ENCODE data around the gene SMYD4.
"Not testable (repeated sequence)": the region's sequence is repeated elsewhere in the genome, so short reads cannot be mapped to it uniquely, and the experiment has no call there.

The SMYD4 gene

DNA sequence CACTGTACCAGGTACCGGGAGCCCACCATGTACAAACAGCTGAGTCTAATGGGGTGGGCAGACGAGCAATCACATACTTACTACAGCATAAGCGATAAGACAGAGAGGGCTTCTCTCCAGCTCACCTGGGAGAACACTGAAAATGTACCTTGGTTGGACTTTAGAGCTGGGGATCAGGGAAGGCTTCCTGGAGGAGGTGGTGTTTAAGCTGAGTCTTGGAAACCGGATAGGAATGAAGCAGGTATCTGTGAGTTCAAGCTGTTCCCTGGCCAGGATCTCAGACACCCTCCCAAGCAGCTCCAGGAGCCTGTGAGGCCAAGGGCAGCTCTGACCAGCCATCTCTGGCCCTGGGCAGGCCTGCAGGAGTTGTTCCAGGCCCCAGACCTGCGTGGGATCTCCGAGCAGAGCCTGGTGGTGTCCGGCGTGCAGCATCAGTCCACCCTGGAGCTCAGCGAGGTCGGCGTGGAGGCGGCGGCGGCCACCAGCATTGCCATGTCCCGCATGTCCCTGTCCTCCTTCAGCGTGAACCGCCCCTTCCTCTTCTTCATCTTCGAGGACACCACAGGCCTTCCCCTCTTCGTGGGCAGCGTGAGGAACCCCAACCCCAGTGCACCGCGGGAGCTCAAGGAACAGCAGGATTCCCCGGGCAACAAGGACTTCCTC, 75.8 kb downstream of the SMYD4 start:
- no peak for DNase-seq

DNA sequence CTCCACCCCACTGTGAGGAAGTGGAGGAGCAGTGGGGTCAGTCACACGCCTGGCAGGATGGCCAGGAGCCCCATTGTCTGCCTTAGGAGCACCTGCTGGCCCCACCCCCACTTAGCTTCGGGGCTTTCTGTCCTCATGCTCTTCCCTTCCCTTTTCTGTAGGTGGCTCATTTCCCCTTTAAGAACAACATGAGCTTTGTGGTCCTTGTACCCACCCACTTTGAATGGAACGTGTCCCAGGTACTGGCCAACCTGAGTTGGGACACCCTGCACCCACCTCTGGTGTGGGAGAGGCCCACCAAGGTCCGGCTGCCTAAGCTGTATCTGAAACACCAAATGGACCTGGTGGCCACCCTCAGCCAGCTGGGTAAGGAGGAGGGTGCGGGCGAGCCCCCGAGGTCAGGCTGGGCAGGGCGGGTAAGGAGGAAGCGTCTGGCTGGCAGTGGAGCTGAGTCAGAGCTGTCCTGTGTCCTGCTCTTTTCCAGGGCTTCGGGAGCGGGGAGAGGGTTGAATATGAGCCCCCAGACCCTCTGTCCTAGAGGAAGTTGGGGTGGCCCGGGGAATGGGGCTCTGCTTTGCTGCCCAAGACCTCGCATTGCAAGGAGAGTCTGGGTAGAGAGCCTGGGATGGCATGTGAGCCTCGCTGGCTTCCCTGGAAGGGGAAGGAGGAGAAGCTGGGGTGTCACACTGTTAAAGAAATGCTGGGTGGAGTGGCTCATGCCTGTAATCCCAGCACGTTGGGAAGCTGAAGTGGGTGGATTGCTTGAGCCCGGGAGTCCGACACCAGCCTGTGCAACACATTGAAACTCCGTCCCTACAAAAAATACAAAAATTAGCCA, 77.1 kb downstream of the SMYD4 start:
- no peak for DNase-seq

DNA sequence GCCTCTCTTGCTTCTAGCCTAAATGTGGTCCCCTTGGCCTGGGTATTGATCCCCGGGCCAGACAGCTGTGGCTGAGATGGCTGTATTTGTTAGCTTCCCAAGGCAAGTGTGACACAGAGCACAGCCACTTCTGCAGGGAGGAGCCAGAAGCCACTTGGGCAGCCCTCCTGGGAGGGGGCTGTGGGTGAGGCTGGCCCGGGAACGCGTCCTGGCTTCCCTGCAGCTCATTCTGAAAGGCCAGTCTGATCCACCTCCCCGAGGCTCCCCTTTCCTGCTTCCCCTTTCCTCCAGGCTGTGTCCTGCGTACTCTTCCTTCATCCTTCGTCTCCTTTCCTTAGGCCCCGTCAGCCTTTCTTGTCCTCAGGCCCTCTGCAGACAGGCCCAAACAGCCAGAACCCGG, 79.1 kb downstream of the SMYD4 start:
- no peak for DNase-seq

DNA sequence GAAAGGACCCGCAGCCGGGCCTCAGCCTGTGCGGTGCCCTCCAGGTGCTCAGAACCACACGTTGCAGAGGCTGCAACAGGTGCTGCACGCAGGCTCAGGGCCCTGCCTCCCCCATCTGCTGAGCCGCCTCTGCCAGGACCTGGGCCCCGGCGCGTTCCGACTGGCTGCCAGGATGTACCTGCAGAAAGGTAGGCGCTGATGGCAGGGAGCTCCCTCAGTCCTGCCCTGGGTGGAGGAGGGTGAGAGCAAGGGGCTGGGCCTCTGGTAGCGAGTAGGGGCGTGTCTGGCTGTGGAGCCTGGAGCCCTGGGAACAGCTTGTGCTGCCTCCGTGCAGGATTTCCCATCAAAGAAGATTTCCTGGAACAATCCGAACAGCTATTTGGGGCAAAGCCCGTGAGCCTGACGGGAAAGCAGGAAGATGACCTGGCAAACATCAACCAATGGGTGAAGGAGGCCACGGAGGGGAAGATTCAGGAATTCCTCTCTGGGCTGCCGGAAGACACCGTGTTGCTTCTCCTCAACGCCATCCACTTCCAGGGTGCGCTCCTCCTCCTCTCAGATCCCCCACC, 82.6 kb downstream of the SMYD4 start:
- no peak for DNase-seq

DNA sequence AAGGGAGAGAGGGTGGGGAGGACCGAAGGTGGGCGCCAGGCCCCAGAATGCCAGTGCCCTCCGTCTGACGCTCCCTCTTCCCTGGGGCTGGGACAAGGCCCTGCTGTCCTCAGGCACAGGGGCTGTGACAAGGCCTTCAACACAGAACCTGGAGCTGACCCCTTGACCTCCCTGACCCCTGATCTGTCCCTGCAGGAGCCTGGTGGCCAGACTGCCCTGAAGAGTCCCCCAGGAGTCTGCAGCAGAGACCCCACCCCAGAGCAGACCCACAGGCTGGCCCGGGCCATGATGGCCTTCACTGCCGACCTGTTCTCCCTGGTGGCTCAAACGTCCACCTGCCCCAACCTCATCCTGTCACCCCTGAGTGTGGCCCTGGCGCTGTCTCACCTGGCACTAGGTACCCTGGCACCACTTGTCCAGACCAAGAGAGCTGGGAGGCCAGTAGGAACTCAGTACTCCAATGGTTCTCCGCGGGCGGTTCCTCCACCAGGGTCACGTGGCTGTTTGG, 84.1 kb downstream of the SMYD4 start:
- DNase-seq: no peak

DNA sequence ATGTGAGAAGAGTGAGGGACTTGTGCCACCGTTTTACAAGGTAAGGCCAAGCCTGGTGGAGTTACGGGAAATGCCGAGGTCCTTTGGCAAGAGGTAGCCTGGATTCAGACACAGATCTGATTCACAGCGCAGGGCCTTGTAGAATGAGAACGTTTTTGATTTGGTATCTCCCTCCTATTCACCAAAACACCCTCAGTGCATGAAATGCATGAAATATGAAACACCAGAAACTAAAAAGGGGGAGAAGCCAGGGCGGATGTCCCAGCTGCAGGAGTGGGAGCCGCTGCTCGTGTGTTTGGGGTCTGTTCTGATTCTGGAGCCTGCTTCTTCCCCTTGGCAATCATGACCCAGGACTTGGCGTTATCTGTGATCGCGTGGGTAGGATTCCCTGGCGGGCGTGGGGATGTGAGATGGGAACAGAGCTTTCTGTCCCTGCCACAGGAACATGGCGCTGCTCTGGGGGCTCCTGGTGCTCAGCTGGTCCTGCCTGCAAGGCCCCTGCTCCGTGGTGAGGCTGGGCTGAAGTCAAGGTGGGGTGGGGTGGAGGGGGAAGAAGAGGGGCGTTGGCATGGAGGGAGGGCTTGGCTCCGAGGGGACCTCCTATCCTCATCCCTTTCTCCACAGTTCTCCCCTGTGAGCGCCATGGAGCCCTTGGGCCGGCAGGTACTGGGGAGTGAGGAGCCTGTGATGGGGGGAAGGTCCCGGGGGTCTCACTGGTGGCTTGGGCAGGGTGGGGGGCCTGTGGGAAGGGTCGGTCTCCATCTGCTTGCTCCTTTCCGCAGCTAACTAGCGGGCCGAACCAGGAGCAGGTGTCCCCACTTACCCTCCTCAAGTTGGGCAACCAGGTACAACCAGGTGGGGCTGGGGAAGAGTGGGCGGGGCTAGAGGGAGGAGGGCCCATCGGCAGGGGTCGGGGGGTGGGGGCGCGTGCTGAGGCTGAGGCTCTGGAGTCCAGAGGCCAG, 84.9 kb downstream of the SMYD4 start:
- no peak for DNase-seq

DNA sequence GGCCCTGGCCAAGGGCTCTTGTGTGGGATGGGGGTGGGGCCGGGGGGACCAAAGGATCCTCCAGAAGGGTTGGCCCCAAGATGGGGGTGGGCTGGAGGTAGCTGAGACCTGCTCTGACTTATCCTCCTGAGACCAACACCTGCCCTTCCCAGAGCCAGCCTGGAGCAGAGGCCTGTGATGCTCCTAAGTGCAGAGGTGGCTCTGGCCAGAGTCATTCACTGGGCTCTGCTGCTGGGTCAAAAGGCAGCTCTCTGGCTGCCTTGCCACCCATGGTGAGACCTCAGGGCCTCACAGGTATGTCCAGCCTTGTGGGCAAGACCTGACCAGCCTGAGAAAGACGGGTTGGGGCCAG, 86.6 kb downstream of the SMYD4 start:
- DNase-seq: no peak

DNA sequence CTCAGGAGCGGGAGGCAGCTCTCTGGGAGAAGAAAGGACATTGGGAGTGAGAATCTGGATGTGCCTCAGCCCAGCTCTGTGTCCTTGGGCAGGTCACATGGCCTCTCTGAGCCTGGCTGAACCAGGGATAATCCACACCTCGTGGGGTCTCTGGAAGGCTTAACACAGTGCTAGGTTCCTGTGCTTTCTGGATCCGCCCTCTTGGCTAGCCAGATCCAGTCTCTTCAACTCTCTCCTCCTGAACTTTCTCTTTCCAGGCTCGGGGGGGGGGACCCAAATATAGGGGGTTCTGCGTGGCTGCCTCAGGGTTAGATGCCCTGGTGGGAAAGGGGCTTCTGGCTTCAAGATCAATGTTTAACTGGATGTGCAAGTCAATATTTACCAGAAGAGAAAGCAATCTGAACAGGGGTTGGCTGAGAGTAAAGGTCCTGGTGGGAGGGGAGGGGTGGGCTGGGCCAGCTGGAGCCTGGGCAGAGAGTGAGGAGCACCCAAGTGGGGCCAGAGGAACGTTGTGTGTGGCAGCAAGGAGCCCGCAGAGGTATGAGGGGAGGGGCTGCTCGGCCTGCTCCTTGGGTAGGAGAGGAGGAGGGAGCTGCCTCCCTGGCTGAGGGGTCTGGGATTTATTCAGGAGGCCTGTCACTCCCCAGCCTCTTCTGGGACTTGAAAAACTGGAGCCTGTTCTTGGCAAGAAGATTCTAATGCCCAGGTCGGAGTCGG, 87.2 kb downstream of the SMYD4 start, which contains the start of gene SERPINF2:
Gene SERPINF2, plus strand, starts transcription at position 501 of the 717 bp plus-strand sequence. CDS start 2,125 bp downstream, outside the sequence.
- DNase-seq: no peak

DNA sequence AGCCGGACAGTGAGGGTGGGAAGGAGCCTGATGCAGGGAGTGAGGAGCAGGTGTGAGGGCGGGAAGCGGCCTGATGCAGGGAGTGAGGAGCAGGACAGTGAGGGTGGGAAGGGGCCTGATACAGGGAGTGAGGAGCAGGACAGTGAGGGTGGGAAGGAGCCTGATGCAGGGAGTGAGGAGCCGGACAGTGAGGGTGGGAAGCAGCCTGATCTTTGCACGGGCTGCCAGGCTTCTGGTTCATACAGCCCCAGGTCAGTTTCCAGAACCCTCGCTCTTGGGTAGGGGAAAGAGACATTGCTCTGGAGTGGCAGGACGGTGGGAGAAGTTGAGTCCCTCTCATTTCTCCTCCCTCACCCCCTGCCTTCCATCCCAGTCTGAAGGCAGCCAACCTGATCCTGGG, 87.8 kb downstream of the SMYD4 start:
- DNase-seq: not testable (repeated sequence)

DNA sequence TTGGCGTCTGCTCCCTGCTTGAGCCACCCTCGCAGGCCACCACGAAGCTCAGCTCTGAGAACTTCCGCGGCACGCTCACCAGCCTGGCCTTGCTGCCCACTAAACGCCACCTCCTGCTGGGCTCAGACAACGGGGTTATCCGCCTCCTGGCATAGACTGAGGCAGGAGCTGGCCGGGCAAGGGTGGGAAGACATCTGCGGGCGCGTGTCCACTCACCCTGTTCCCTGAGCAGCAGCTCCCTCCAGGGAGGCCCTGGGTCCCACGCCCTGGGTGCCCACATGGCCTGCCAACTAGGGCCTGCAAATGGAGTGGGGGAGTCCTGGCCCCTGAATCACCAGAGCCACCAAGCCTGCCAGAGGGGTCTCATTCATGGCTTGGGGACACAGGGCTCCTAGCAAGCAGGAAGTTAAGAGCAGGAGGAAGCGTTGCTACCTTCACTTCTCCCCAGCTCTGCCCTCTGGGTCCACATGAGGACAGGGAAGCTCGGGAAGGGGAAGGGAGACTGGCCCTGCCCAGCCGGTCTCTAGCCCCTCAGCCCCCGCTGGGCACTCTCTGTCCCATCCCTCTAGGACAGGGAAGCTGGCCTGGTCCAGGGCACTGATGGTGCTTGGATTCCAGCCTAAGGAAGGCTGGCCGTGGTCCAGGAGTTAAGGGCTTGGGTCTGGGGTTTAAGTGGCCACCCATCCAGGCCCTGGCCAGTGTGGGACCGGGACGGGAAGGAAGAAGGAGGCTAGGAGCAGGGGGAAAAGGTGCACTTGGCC, 92.0 kb downstream of the SMYD4 start:
- no peak for DNase-seq

DNA sequence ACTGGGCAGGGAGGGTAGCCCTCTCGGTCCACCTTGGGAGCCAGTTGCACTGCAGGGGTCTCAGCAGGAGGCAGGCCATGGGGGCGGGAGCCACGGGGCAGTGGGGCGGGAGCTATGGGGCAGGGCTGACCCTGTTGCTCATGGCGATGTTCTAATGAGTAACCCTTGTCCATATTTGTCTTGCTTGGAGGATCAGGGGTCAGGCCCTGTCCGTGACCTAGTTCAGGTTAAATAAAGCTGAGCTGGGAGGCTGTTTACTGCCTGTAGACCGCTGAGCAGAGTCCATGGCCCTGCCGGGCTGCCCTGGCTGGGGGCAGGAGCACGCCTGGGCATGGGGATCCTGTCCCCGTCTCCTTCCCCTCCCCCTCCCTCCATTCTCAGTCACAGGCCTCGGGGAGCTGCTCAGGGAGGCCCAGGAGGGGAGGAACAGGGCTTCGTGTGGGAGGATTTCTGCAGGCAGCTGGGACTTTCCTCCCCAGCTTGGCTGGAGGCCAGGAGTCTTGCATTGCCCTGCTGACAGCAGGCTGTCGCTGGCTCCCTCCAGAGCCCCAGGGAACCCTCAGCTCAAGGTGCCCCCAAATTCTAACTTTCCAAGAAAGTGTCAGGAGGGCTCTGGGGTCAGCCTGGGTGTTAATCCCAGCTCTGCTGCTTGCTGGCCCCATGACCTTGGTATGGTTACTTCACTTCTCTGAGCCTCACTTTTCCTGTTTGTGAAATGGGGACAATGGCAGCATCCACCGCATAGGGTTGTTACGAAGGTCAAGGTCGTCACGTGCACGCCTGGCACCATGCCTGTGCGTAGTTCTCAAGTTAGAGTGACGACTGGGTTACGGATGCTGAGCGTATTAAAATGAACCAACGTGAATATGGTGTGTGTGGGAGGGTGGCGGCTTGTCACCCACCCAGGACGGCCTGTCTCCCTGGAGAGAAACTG, 93.1 kb downstream of the SMYD4 start:
- DNase-seq: no peak

DNA sequence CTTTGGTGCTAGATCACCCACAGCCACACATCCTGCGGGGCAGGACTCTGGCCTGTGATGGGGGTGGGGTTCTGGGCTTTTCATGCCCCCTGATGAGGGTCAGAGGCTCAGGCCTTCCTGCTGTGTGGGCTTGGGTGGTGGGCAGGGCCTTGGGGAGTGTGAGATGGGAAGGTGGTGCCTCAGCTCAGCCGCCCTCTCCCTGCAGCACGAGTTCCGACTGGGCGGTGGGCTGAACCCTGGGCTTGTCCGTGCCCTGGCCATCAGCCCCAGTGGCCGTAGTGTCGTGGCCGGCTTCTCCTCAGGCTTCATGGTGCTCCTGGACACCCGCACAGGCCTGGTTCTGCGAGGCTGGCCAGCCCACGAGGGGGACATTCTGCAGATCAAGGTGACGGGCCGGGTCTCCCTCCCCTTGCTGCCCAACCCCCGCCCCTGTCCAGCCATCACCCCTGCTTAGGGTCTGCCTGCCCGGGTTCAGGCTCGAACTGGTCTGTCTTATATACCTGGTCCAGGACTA, 93.8 kb downstream of the SMYD4 start:
- no peak for DNase-seq

DNA sequence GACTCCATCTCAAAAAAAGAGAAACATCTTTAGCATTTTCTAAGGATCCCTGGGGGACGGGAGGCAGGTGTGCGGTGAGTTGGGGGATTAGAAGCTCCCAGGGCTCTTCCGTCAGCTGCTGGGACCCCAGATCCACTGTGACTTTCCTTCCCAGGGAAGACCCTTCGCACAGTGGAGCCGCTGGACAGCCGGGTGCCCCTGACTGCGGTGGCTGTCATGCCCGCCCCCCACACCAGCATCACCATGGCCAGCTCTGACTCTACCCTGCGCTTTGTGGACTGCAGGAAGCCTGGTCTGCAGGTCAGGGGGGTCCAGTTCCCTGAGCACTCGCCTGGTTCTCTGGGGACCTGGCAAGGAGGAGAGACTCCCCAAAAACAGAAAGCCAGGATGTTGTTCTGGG, 94.3 kb downstream of the SMYD4 start:
- no peak for DNase-seq

DNA sequence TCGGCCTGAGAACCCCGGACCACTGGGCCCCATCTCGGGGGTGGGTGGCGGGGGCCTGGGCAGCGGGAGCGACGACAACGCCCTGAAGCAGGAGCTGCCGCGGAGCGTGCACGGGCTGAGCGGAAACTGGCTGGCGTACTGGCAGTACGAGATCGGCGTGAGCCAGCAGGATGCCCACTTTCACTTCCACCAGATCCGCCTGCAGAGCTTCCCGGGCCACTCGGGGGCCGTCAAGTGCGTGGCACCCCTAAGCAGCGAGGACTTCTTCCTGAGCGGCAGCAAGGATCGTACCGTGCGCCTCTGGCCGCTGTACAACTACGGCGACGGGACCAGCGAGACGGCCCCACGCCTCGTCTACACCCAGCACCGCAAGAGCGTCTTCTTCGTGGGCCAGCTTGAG, 95.9 kb downstream of the SMYD4 start:
- DNase-seq: no peak

DNA sequence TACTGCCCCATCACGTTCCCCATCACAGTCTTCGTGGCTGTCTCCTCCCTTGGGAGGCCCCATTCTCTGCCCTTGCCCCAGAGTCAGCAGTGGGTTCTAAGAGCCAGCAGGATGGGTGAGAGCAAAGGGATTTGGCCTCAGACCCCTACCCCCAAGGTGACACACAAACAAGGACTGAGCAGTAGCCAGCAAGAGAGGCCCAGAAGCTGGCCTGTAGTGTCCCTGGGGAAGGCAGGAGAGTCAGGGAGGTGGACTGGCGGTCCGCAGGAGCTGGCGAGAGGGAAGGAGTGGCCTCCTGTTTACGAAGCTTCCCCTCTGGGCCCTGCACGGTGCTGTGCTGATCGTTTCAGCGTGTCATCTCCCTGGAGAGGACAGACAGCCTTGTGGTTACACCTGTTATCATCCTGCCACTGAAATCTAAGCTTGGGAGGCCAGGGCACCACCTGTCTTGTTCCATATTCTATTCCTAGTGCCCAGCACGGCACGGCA, 96.8 kb downstream of the SMYD4 start:
- no peak for DNase-seq

DNA sequence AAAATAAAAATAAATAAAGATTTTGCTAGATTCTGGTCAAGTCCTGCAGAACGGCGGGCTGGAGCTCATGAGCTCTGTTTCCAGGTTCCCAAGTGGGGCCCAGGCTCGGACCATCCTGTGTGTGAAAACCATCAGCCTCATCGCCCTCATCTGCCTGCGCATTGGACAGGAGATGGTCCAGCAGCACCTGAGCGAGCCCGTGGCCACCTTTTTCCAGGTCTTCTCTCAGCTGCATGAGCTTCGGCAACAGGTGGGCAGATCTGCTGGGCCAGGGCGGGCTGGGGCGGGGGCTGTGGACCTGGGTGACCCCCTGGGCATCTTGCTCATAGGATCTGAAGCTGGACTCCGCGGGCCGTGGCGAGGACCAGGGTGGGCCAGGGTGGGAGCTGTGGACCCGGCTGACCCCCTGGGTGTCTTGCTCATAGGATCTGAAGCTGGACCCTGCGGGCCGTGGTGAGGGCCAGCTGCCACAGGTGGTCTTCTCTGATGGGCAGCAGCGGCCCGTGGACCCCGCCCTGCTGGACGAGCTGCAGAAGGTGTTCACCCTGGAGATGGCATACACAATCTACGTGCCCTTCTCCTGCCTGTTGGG, 97.4 kb downstream of the SMYD4 start:
- DNase-seq: no peak

DNA sequence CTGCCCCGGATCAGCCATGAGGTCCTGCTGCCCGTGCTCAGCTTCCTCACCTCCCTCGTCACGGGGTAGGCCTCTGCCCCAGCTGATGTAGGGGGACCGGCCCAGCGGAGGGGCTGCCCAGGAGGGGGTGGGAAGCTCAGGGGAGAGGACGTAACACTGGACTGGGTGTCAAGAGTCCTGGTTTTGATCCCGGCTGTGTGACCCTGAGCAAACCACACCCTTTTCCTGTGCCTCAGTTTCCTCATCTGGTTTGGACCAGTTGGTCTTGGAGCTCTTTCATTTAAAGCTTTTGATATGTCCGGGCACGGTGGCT, 98.6 kb downstream of the SMYD4 start:
- no peak for DNase-seq

DNA sequence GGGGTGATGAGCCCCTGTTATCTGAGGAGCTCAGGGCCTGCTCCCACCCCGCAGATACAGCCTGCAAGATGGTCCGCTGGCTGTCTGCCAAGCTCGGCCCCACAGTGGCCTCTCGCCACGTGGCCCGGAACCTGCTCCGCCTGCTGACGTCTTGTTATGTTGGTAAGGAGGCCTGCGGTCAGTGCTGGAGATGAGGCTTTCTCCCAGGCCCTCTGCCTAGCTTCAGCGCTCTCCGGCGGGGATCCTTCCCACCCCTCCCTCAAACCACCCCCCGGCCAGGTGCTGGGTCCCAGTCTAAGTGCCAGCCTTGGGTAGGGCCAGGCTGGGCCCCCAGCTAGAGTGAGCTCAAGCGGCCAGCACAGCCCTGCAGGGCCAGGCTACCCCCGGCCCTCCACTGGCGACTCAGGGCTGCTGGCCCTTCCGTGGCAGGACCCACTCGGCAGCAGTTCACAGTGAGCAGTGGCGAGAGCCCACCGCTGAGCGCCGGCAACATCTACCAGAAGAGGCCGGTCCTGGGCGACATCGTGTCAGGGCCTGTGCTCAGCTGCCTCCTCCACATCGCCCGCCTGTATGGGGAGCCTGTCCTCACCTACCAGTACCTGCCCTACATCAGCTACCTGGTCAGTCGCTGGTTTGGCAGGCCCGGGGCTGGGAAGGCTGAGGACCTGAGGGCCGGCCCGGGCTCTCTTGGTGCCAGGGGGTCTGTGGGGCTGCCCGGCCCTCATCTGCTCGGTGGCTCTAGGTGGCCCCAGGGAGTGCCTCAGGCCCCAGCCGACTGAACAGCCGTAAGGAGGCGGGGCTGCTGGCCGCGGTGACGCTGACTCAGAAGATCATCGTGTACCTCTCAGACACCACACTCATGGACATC, 99.1 kb downstream of the SMYD4 start:
- DNase-seq: no peak

DNA sequence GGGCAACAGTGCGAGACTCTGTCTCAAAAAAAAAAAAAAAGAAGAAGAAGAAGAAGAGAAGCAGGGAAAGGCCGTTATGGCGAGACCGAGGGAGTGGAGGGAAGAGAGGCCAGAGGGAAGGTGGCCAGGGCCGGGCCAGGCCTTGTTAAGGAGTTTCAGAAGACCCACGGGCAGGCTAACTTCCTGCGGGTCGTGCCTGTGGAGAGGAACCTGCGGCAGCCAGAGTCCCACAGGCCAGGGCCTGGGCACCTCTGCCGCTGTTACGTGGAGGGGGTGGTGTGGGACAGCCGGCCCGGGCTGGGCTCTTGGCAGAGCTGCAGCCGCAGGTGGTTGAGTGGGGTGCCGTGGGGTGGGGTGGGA, 99.8 kb downstream of the SMYD4 start:
- no peak for DNase-seq

All from CD4-positive, alpha-beta T cell treated with Interleukin-17A for 1 hour (primary cell).